GM12874 (cell line): ENCODE data around the gene EXOC2.

ENCODE experiments used
- TF ChIP-seq, protein P1 (sequence below): IDR thresholded peaks from 2 replicates; pipeline ENCODE4 v1.5.1; 2011; ENCODE audit warnings: low read depth, mild to moderate bottlenecking, control low read depth, low read length, moderate library complexity; ENCODE audit not compliant: insufficient read depth

Gene EXOC2, protein sequence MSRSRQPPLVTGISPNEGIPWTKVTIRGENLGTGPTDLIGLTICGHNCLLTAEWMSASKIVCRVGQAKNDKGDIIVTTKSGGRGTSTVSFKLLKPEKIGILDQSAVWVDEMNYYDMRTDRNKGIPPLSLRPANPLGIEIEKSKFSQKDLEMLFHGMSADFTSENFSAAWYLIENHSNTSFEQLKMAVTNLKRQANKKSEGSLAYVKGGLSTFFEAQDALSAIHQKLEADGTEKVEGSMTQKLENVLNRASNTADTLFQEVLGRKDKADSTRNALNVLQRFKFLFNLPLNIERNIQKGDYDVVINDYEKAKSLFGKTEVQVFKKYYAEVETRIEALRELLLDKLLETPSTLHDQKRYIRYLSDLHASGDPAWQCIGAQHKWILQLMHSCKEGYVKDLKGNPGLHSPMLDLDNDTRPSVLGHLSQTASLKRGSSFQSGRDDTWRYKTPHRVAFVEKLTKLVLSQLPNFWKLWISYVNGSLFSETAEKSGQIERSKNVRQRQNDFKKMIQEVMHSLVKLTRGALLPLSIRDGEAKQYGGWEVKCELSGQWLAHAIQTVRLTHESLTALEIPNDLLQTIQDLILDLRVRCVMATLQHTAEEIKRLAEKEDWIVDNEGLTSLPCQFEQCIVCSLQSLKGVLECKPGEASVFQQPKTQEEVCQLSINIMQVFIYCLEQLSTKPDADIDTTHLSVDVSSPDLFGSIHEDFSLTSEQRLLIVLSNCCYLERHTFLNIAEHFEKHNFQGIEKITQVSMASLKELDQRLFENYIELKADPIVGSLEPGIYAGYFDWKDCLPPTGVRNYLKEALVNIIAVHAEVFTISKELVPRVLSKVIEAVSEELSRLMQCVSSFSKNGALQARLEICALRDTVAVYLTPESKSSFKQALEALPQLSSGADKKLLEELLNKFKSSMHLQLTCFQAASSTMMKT

GRCh38 chr6:692858-693722 is at the start of gene EXOC2:
Gene EXOC2, minus strand, starts transcription at chr6:693139. Its CDS starts 55,321 bp downstream, at chr6:637818.
- TF ChIP-seq, protein P1, sequence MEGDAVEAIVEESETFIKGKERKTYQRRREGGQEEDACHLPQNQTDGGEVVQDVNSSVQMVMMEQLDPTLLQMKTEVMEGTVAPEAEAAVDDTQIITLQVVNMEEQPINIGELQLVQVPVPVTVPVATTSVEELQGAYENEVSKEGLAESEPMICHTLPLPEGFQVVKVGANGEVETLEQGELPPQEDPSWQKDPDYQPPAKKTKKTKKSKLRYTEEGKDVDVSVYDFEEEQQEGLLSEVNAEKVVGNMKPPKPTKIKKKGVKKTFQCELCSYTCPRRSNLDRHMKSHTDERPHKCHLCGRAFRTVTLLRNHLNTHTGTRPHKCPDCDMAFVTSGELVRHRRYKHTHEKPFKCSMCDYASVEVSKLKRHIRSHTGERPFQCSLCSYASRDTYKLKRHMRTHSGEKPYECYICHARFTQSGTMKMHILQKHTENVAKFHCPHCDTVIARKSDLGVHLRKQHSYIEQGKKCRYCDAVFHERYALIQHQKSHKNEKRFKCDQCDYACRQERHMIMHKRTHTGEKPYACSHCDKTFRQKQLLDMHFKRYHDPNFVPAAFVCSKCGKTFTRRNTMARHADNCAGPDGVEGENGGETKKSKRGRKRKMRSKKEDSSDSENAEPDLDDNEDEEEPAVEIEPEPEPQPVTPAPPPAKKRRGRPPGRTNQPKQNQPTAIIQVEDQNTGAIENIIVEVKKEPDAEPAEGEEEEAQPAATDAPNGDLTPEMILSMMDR, result peak; percentile 27; the same call in 1 of the 2 replicates

- TF ChIP-seq, protein P1, result no peak
Measured at GRCh38 chr6:741410-742339, 48.7 kb upstream of the EXOC2 start.

GRCh38 chr6:736657-737446 is 43.9 kb upstream of the EXOC2 start:
- TF ChIP-seq, protein P1, result no peak

DNA sequence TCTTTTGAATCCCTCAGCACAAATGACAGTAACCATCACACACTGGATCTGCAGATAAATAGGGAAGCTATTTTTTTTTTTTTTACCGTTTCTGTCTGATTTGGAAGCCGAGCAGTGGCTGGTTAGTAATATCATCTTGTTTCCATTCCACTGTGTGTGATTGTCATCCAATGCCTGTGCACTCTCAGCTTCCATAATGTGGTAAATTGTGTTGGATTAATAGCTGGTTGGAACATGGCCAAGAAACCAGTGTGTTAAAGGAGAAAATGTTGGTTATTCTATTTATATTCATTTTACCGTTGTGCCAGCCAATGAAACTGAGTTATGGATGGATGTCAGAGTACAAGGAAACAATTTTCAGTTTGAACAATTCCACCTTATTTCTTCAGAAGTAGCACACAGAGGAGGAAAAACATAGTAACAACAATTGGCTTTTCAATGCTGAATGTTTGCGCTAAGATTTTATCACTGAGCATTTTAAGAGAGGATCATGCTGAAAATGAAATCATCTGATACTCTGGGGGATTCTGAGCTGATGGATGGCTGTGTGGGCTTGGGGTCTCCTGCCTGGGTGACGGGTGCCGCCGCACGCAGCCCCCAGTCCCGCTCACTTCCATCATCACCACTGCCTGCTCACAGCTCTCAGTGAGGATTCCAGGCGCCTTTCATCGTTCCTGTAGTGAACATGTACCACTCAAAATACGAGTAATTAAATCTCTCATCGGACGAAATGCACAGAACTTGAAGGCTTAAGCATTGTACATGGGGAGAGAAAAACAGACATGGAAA is 40.7 kb upstream of the EXOC2 start:
- TF ChIP-seq, protein P1, result no peak

GRCh38 chr6:731924-732323 is 39.0 kb upstream of the EXOC2 start:
- TF ChIP-seq, protein P1, result no peak
